Mammary epithelial cell (primary cell): ENCODE data around the gene RIC8A.

Experiments
- CTCF ChIP-seq, 2 donors: IDR thresholded peaks in 1 of 2; conservative IDR thresholded peaks in 1 of 2; 2 replicates each; pipeline ENCODE4 v1.5.1; 2011 to 2012; ENCODE audit warnings: inconsistent platforms in 2 of 2, low read length in 2 of 2, mild to moderate bottlenecking in 2 of 2, control low read depth in 1 of 2, low read depth in 1 of 2; ENCODE audit not compliant: insufficient read depth in 1 of 2; ENCODE audit errors: extremely low read depth in 1 of 2
- EZH2 ChIP-seq: IDR thresholded peaks from 2 replicates; pipeline ENCODE4 v1.6.1; 2012; ENCODE audit warnings: low read length, inconsistent platforms, borderline replicate concordance

- TF ChIP-seq CTCF (conservative IDR thresholded peaks at IDR 0.05 in 1 of 2, IDR thresholded peaks at IDR 0.05 in 1 of 2; ENCODE audit: extremely low read depth in 1 of 2, insufficient read depth in 1 of 2, low read depth in 1 of 2, low read length in 2 of 2) (no peak), EZH2 (no peak)
These were observed 8.4 kb upstream of the RIC8A start for GRCh38 chr11:199004-199581.
